Ishikawa (cell line): Measurements from ENCODE around the gene MAPK8IP1.

Experiments used
- CEBPB ChIP-seq: IDR thresholded peaks from 2 replicates; pipeline ENCODE4 v1.6.1; 2012
- CREB1 ChIP-seq: IDR thresholded peaks from 2 replicates; pipeline ENCODE4 v1.6.1; 2012; ENCODE audit warnings: low read depth
- EGR1 ChIP-seq: IDR thresholded peaks from 2 replicates; pipeline ENCODE4 v1.6.1; 2012
- EP300 ChIP-seq: IDR thresholded peaks from 2 replicates; pipeline ENCODE4 v1.6.1; 2012; ENCODE audit warnings: borderline replicate concordance
- FOXM1 ChIP-seq: IDR thresholded peaks from 2 replicates; pipeline ENCODE4 v1.6.1; 2012; ENCODE audit warnings: low read depth, borderline replicate concordance
- NFIC ChIP-seq: IDR thresholded peaks from 2 replicates; pipeline ENCODE4 v1.6.1; 2012
- RAD21 ChIP-seq: IDR thresholded peaks from 2 replicates; pipeline ENCODE4 v1.6.1; 2012; ENCODE audit warnings: low read depth
- TAF1 ChIP-seq: IDR thresholded peaks from 2 replicates; pipeline ENCODE4 v1.6.1; 2012; ENCODE audit warnings: low read depth, mild to moderate bottlenecking
- TCF12 ChIP-seq: IDR thresholded peaks from 2 replicates; pipeline ENCODE4 v1.6.1; 2012; ENCODE audit warnings: low read depth
- TEAD4 ChIP-seq: IDR thresholded peaks from 2 replicates; pipeline ENCODE4 v1.6.1; 2012
- YY1 ChIP-seq: IDR thresholded peaks from 2 replicates; pipeline ENCODE4 v1.6.1; 2012; ENCODE audit warnings: low read depth
- ZBTB7A ChIP-seq: IDR thresholded peaks from 2 replicates; pipeline ENCODE4 v1.6.1; 2012; ENCODE audit warnings: low read depth
- TF ChIP-seq, protein P1 (sequence below): IDR thresholded peaks from 2 replicates; pipeline ENCODE4 v1.6.1; 2012; ENCODE audit warnings: low read depth, mild to moderate bottlenecking
- TF ChIP-seq, protein P2 (sequence below): IDR thresholded peaks from 2 replicates; pipeline ENCODE4 v1.6.1; 2012
- TF ChIP-seq, protein P3 (sequence below): IDR thresholded peaks from 2 replicates; pipeline ENCODE4 v1.6.1; 2012

MAPK8IP1 gene

DNA sequence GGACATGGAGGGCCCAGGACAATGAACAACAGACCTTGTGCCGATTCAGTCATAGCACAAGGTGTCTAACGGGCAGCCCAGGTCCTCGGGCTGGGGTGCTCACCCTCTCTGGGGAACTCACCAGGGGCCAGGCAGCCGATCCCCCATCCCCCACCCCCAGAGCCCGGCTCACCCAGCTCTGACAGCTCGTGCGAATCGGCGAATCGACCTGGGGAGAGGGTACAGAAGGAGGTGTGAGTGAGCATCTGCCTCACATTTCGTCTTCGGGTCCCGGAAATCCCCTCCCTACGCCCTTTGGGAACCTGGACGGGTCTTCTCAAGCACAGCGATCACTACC lies 31.8 kb downstream of the MAPK8IP1 start:
- no peak for TF ChIP-seq RAD21
- TF ChIP-seq TAF1, result no peak
- TF ChIP-seq TEAD4, result no peak
- no peak for TF ChIP-seq ZBTB7A
- no peak for TF ChIP-seq CREB1
- TF ChIP-seq EP300, result no peak
- TF ChIP-seq, protein P1, sequence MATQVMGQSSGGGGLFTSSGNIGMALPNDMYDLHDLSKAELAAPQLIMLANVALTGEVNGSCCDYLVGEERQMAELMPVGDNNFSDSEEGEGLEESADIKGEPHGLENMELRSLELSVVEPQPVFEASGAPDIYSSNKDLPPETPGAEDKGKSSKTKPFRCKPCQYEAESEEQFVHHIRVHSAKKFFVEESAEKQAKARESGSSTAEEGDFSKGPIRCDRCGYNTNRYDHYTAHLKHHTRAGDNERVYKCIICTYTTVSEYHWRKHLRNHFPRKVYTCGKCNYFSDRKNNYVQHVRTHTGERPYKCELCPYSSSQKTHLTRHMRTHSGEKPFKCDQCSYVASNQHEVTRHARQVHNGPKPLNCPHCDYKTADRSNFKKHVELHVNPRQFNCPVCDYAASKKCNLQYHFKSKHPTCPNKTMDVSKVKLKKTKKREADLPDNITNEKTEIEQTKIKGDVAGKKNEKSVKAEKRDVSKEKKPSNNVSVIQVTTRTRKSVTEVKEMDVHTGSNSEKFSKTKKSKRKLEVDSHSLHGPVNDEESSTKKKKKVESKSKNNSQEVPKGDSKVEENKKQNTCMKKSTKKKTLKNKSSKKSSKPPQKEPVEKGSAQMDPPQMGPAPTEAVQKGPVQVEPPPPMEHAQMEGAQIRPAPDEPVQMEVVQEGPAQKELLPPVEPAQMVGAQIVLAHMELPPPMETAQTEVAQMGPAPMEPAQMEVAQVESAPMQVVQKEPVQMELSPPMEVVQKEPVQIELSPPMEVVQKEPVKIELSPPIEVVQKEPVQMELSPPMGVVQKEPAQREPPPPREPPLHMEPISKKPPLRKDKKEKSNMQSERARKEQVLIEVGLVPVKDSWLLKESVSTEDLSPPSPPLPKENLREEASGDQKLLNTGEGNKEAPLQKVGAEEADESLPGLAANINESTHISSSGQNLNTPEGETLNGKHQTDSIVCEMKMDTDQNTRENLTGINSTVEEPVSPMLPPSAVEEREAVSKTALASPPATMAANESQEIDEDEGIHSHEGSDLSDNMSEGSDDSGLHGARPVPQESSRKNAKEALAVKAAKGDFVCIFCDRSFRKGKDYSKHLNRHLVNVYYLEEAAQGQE, result no peak
- no peak for TF ChIP-seq TCF12
- no peak for TF ChIP-seq YY1
- TF ChIP-seq CEBPB, result no peak
- TF ChIP-seq FOXM1, result no peak
- TF ChIP-seq NFIC, result no peak
- TF ChIP-seq EGR1, result no peak
- TF ChIP-seq, protein P2, sequence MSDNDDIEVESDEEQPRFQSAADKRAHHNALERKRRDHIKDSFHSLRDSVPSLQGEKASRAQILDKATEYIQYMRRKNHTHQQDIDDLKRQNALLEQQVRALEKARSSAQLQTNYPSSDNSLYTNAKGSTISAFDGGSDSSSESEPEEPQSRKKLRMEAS, result no peak
- TF ChIP-seq, protein P3, sequence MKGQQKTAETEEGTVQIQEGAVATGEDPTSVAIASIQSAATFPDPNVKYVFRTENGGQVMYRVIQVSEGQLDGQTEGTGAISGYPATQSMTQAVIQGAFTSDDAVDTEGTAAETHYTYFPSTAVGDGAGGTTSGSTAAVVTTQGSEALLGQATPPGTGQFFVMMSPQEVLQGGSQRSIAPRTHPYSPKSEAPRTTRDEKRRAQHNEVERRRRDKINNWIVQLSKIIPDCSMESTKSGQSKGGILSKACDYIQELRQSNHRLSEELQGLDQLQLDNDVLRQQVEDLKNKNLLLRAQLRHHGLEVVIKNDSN, result no peak

DNA sequence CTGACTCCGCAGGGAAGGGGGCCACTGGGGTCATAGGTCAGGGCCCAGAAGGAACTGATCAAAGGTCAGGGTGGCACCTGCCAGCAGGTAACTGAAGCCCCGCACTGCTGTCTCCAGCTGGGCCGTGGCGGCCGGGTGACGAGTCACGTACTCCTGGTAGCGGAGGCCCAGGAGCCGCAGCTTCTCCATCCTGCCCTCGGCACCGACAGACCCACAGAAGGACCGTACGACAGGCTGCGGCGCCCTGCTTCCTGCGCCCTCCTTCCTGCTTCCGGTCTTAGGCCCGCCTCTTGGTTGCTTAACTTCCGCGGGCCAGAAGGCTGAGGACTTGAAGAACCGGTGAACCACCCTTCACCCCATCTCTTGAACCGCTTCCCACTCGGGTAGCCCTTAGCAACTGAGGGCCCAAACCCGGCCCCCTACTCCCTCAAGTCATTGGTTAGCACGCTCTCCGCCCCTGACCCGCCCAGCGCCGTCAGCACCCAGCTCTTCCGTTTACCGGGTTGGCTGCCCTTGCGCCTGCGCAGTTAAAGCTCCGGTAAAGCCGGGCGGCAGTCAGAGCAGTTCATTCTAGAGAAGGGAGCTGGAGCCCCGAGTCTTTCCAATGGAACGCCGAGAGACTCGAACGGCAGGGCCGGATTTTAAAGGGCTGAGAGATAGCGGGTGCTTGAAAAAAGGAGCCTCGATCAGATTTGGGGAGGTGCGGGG lies 32.3 kb downstream of the MAPK8IP1 start, which contains the start of gene PEX16:
Gene PEX16, minus strand, starts transcription at position 255 of the 708 bp plus-strand sequence. Its CDS starts 66 bp downstream, at position 189.
- peak; percentile 54; the same call in 1 of the 2 replicates for TF ChIP-seq FOXM1
- TF ChIP-seq, protein P2, result peak; percentile 59
- peak; percentile 70 for TF ChIP-seq TAF1
- TF ChIP-seq NFIC, result peak; percentile 53
- peak; percentile 27; the same call in 1 of the 2 replicates for TF ChIP-seq CREB1
- TF ChIP-seq EP300, result 0 out of 2 replicates have a peak, but pooled peaks have one; percentile 25
- TF ChIP-seq, protein P1, result no peak
- TF ChIP-seq TCF12, result peak; percentile 45; the same call in 1 of the 2 replicates
- 0 out of 2 replicates have a peak, but pooled peaks have one; percentile 13 for TF ChIP-seq ZBTB7A
- TF ChIP-seq RAD21, result 0 out of 2 replicates have a peak, but pooled peaks have one; percentile 1
- TF ChIP-seq, protein P3, result no peak
- no peak for TF ChIP-seq TEAD4
- TF ChIP-seq CEBPB, result peak; percentile 98
- no peak for TF ChIP-seq EGR1
- no peak for TF ChIP-seq YY1

DNA sequence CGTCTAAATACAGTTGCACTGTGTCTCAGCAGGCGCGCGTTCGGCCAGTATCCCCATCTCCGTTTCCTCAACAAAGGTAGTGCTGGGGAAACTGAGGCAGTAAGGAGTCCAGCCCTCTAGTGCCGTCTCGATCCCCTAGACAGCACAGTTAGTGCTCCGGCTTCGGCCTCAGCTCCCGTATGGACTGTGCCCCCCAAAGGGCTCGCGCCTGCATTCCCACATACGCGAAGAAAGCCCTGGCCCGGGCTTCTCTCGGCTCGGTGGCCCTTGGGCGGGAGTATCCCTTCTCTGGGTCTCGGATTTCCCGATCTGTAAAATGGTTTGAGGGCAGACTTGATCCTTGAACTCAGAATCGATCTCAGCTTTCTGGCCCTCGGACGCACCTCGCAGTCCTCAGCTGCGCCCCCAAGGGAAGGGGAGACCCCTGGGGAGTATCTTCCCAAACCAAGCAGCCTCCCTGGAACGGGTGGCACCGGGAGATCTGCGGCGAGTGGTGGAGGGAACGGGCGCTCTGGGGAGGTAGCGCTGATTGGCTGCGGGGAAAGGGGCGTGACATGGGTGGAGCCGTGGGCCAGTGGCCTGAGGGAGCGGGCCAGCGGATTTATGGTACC lies 33.0 kb downstream of the MAPK8IP1 start:
- TF ChIP-seq RAD21, result no peak
- peak; percentile 20; the same call in 1 of the 2 replicates for TF ChIP-seq YY1
- TF ChIP-seq EP300, result no peak
- TF ChIP-seq ZBTB7A, result peak; percentile 54; the same call in 1 of the 2 replicates
- TF ChIP-seq, protein P2, result 0 out of 2 replicates have a peak, but pooled peaks have one; percentile 45
- TF ChIP-seq CEBPB, result no peak
- TF ChIP-seq TEAD4, result no peak
- TF ChIP-seq, protein P3, result no peak
- TF ChIP-seq CREB1, result no peak
- no peak for TF ChIP-seq NFIC

DNA sequence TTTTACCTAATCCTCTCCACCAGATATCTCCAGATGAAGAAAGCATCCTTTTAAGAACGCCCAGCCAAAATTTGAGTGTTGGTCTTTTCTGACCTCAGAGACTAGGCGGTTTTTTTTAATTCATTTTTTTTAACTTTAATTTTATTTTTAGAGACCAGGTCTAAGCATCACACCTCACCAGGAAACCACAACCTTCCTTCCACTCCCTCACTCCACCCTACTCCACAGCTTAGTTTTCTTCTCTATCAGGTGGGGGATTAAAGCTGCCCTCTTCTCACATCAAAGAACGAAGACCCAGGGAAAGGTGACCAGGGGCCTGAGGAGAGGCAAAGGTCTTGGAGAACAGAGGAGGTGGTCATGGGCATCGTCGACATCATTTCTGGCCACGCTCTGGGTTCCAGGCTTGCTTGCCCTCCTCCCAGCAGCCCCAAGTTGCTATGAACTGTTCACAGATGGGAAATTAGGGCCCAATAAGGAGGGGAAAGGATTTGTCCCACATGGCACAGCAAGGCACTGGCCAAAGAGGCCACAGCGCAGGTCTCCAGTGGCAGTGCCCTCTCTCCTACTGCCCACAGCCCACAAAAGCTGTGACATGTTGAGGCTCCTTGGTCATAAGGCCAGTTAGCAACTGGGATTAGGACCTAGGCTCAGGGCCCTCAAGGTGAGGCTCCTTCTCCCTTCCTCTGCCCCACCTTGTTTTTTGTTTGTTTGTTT lies 33.7 kb downstream of the MAPK8IP1 start:
- TF ChIP-seq YY1, result no peak
- no peak for TF ChIP-seq FOXM1
